ENCODE results near the gene STK16.

DNA sequence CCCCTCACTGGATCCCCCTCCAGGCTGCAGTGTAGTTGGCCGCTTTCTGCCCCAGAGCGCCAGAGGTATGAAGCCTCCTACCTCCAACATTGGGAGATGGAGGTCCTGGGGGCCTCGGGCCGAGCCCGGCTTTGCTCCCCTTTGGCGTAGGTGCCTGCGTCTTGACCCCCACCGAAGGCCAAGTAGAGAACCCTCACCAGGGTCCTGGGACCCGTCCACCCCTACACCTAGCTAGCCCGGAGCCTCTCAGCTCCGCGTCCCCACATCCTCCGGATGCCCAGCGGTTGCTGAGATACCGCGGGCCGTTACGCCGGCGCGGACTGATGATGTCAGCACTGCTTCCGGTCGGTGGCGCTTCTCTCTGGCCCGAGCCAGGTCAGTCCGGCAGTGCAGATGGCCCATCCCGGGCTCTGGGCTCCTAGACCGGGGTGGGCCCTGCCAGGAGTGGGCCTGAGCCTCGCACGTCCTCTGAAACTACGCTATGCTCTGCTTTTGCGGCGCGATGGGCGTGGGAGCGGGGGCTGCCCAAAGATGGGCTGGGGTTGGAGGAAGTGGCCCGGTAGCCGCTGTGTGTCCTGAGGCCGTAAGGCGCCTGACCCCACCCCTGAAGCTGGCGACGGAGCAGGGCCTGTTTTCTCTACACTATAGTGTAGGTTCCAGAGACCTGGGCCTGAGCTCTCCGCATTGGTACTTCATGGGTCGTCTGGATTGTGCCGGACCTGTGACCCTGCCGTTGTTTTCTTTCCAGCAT is at the start of gene STK16, which contains the start of gene GLB1L:
- no peak for TF ChIP-seq CTCF (IDR thresholded peaks at IDR 0.05)
- TF ChIP-seq POLR2A (IDR thresholded peaks at IDR 0.05), result no peak

Data from breast epithelium (tissue), 3 donors.